ENCODE data around the gene DOC2B.

DNA sequence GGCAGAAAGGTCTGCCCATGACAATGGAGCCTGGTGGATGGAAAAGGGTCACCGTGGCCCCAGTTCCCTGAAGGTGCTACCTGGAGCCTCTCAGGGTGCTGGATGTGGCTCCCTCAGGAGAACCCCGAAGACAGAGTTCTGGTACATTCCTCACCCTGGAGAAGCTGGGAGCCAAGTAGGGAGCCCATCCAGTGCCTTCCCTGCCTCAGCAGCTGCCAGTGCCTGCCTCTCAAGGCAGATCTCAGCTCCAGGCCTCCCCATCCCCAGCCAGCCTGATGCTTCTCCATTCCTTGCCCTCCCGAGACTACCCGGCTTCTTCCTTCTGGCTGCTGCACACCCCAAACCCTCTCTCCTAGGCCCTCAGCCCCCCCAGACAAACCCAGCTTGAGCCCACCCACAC lies 23.5 kb downstream of the DOC2B start:
- no peak for TF ChIP-seq EZH2 (IDR thresholded peaks at IDR 0.05; ENCODE audit: borderline replicate concordance, low read length)
- TF ChIP-seq, protein P1, sequence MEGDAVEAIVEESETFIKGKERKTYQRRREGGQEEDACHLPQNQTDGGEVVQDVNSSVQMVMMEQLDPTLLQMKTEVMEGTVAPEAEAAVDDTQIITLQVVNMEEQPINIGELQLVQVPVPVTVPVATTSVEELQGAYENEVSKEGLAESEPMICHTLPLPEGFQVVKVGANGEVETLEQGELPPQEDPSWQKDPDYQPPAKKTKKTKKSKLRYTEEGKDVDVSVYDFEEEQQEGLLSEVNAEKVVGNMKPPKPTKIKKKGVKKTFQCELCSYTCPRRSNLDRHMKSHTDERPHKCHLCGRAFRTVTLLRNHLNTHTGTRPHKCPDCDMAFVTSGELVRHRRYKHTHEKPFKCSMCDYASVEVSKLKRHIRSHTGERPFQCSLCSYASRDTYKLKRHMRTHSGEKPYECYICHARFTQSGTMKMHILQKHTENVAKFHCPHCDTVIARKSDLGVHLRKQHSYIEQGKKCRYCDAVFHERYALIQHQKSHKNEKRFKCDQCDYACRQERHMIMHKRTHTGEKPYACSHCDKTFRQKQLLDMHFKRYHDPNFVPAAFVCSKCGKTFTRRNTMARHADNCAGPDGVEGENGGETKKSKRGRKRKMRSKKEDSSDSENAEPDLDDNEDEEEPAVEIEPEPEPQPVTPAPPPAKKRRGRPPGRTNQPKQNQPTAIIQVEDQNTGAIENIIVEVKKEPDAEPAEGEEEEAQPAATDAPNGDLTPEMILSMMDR (conservative IDR thresholded peaks at IDR 0.05 in 1 of 2, IDR thresholded peaks at IDR 0.05 in 1 of 2; ENCODE audit: extremely low read depth in 1 of 2, insufficient read depth in 1 of 2, low read depth in 1 of 2, low read length in 2 of 2) = no peak
